HCT116 (cell line): ENCODE results near the gene NXN. TPM values are rescaled to one million over a fixed set of nuclear protein-coding genes. Genes with fewer than 3 reads are reported as not detected.

Experiments
- ATAC-seq: fragments of 200-7000 bp; cut with Tn5 transposase; 2 replicates; pipeline ENCODE4 v1.9.1; 2020; ENCODE audit warnings: mild to moderate bottlenecking, moderate library complexity
- BruUV-seq: library from RNA; stranded (reverse); fragments of 400-500 nt; replicated peaks from 2 replicates; lab custom pipeline; 2021; lab: Mats Ljungman, UMichigan
- CTCF ChIA-PET: fragments of 300-600 bp; sonication (Branson Sonifier 250); formaldehyde crosslinking; loops from one replicate; lab custom pipeline; 2021; ENCODE audit warnings: antibody characterized with exemption; lab: Charles Lee
- POLR2A ChIA-PET: fragments of 300-600, 350-600 bp; sonication (Branson Sonifier 250); formaldehyde crosslinking; loops from one replicate; lab custom pipeline; 2021; ENCODE audit warnings: antibody characterized with exemption; lab: Charles Lee
- RAD21 ChIA-PET, 2 experiments: fragments of 300-600 bp; sonication (Branson Sonifier 250); formaldehyde crosslinking; loops; one replicate each; lab custom pipeline; 2023; ENCODE audit warnings: low total read pairs in 2 of 2; ENCODE audit not compliant: uncharacterized antibody in 2 of 2, unreplicated experiment in 2 of 2, low non-redundant PET in 1 of 2; lab: Charles Lee
- DNase-seq: peaks from one replicate; pipeline ENCODE4 v3.0.0-alpha.2; 2010; ENCODE audit warnings: low read depth, low spot score
- H2AFZ ChIP-seq: fragments of 200-600 bp; shearing (Covaris generic), sonication (generic); 2 replicates; pipeline ENCODE4 v1.6.1; 2017; ENCODE audit warnings: low read depth, mixed run types, mixed read lengths, antibody characterized with exemption, low read length; ENCODE audit not compliant: poor library complexity, severe bottlenecking
- H3K27ac ChIP-seq: 2 replicates; pipeline ENCODE4 v1.5.1; 2012; ENCODE audit warnings: low read depth, low read length
- H3K27me3 ChIP-seq: fragments of 200-600 bp; sonication (generic); 2 replicates; pipeline ENCODE4 v1.6.1; 2016; ENCODE audit warnings: mixed run types, low read length, mixed read lengths; ENCODE audit not compliant: insufficient read depth
- H3K36me3 ChIP-seq, 2 experiments: fragments of 200-500 bp in 1 of 2; fragments of 200-600 bp in 1 of 2; sonication (Bioruptor generic) in 1 of 2; sonication (generic) in 1 of 2; 2 replicates each; pipeline versions ENCODE4 v1.5.1 to v1.6.1; 2014 to 2016; ENCODE audit warnings: low read length in 2 of 2, inconsistent platforms in 1 of 2, mixed read lengths in 1 of 2, mixed run types in 1 of 2; ENCODE audit not compliant: insufficient read depth in 2 of 2, control insufficient read depth in 1 of 2
- H3K4me1 ChIP-seq, 2 experiments: fragments of 200-600 bp in 1 of 2; sonication (generic) in 1 of 2; 2 replicates each; pipeline versions ENCODE4 v1.5.1 to v1.6.1; 2012 to 2017; ENCODE audit warnings: low read length in 2 of 2, inconsistent platforms in 1 of 2, mild to moderate bottlenecking in 1 of 2, mixed read lengths in 1 of 2, mixed run types in 1 of 2, moderate library complexity in 1 of 2; ENCODE audit not compliant: insufficient read depth in 2 of 2, control insufficient read depth in 1 of 2
- H3K4me2 ChIP-seq: fragments of 200-600 bp; sonication (generic); 2 replicates; pipeline ENCODE4 v1.6.1; 2017; ENCODE audit warnings: mixed run types, low read length, mixed read lengths
- H3K4me3 ChIP-seq, 2 experiments: fragments of 200-600 bp in 1 of 2; sonication (generic) in 1 of 2; replicated peaks in 1 of 2; 2 replicates each; pipeline ENCODE4 v1.5.1; 2011 to 2016; ENCODE audit warnings: low read length in 2 of 2, control low read depth in 1 of 2, low read depth in 1 of 2, mild to moderate bottlenecking in 1 of 2, mixed read lengths in 1 of 2, mixed run types in 1 of 2
- H3K79me2 ChIP-seq: fragments of 200-600 bp; sonication (generic); 2 replicates; pipeline ENCODE4 v1.6.1; 2017; ENCODE audit warnings: mild to moderate bottlenecking, mixed run types, low read length, moderate library complexity, mixed read lengths; ENCODE audit not compliant: insufficient read depth
- H3K9ac ChIP-seq: fragments of 200-600 bp; sonication (generic); 2 replicates; pipeline ENCODE4 v1.6.1; 2016; ENCODE audit warnings: low read length, mixed read lengths
- H3K9me2 ChIP-seq: fragments of 200-600 bp; sonication (generic), shearing (Covaris generic); 2 replicates; pipeline ENCODE4 v1.6.1; 2017; ENCODE audit warnings: mixed run types, mild to moderate bottlenecking, moderate library complexity; ENCODE audit not compliant: insufficient read depth
- H3K9me3 ChIP-seq, 2 experiments: fragments of 200-500 bp in 1 of 2; fragments of 200-600 bp in 1 of 2; sonication (Bioruptor generic) in 1 of 2; sonication (generic) in 1 of 2; 2 replicates each; pipeline ENCODE4 v1.6.1; 2014 to 2017; ENCODE audit warnings: low read length in 2 of 2, mixed read lengths in 2 of 2, inconsistent platforms in 1 of 2, low read depth in 1 of 2, mild to moderate bottlenecking in 1 of 2, mixed run types in 1 of 2, moderate library complexity in 1 of 2; ENCODE audit not compliant: control insufficient read depth in 1 of 2, insufficient read depth in 1 of 2
- H4K20me1 ChIP-seq: fragments of 200-600 bp; sonication (generic), shearing (Covaris generic); 2 replicates; pipeline ENCODE4 v1.6.1; 2017; ENCODE audit warnings: mixed run types, mild to moderate bottlenecking, moderate library complexity; ENCODE audit not compliant: insufficient read depth
- ATF3 ChIP-seq: IDR thresholded peaks from 2 replicates; pipeline ENCODE4 v1.6.1; 2012
- CBX3 ChIP-seq: IDR thresholded peaks from 2 replicates; pipeline ENCODE4 v1.6.1; 2012; ENCODE audit warnings: low read depth
- EGR1 ChIP-seq: IDR thresholded peaks from 2 replicates; pipeline ENCODE4 v1.6.1; 2012; ENCODE audit warnings: low read depth
- ELF1 ChIP-seq: IDR thresholded peaks from 2 replicates; pipeline ENCODE4 v1.6.1; 2012; ENCODE audit warnings: low read depth, borderline replicate concordance
- EZH2 ChIP-seq: fragments of 200-600 bp; sonication (generic); IDR thresholded peaks from 2 replicates; pipeline ENCODE4 v1.6.1; 2017; ENCODE audit warnings: antibody characterized with exemption, mixed run types
- FOSL1 ChIP-seq: IDR thresholded peaks from 2 replicates; pipeline ENCODE4 v1.6.1; 2012; ENCODE audit warnings: low read depth
- JUND ChIP-seq: IDR thresholded peaks from 2 replicates; pipeline ENCODE4 v1.6.1; 2012
- POLR2AphosphoS5 ChIP-seq: IDR thresholded peaks from 2 replicates; pipeline ENCODE4 v1.6.1; 2011; ENCODE audit warnings: mild to moderate bottlenecking, low read depth, low read length, moderate library complexity
- RAD21 ChIP-seq: IDR thresholded peaks from 2 replicates; pipeline ENCODE4 v1.6.1; 2012; ENCODE audit warnings: low read depth, mild to moderate bottlenecking
- TCF7L2 ChIP-seq: IDR thresholded peaks from 2 replicates; pipeline ENCODE4 v1.7.0; 2011; ENCODE audit warnings: borderline replicate concordance, inconsistent platforms; ENCODE audit not compliant: insufficient read depth, insufficient read length; ENCODE audit errors: extremely low read depth
- YY1 ChIP-seq: IDR thresholded peaks from 2 replicates; pipeline ENCODE4 v1.6.1; 2011; ENCODE audit warnings: low read length, low read depth, moderate library complexity, mild to moderate bottlenecking; ENCODE audit not compliant: insufficient replicate concordance; ENCODE audit errors: extremely low read depth
- ZFX ChIP-seq: fragments of 450-650 bp; IDR thresholded peaks from 2 replicates; pipeline ENCODE4 v1.6.1; 2017
- ZNF274 ChIP-seq: fragments of 200-500 bp; sonication (Bioruptor generic); IDR thresholded peaks from 2 replicates; pipeline ENCODE4 v1.6.1; 2014; ENCODE audit warnings: mild to moderate bottlenecking, low read depth, low read length, inconsistent platforms
- intact Hi-C: fragments of 100-400 bp; cut with micrococcal nuclease; formaldehyde crosslinking; loops from 2 replicates; pipeline ENCODE4 v1.10.0; 2022
- total RNA-seq: library from RNA; stranded (reverse); gene quantifications from one replicate; pipeline ENCODE4 v1.2.1, GENCODE V29; 2021; ENCODE audit not compliant: unreplicated experiment
- TF ChIP-seq, protein P1 (sequence below): IDR thresholded peaks from 2 replicates; pipeline ENCODE4 v1.6.1; 2012

Gene NXN
- total RNA-seq, 1 experiment from 2014 or later = 83.7 TPM

GRCh38 chr17:1010586-1010985 is 31.0 kb upstream of the NXN start:
- ChIA-PET RAD21 (no interaction called here), POLR2A (no interaction called here), CTCF (no interaction called here)
- DNase-seq (no peak), ATAC-seq (no peak)
- Histone ChIP-seq H3K79me2 (no peaks in the 10 kb centered on the region), H3K4me1 (no peaks in the 10 kb centered on the region), H3K9me2 (no peaks in the 10 kb centered on the region), H3K36me3 (peaks cover 0 to 2% of the 10 kb centered on the region in 2 experiments; a peak in 1 of 4 replicates), H2AFZ (no peak overlapping the region), H4K20me1 (no peaks in the 10 kb centered on the region), H3K27me3 (no peaks in the 10 kb centered on the region), H3K9me3 (no peaks in the 10 kb centered on the region), H3K4me2 (no peak overlapping the region), H3K4me3 (no peak overlapping the region), H3K27ac (no peak overlapping the region), H3K9ac (no peak overlapping the region)
- intact Hi-C loops = no loop called here
- no TSS peak for BruUV-seq
- TF ChIP-seq FOSL1 = no peak
- TF ChIP-seq POLR2AphosphoS5 = no peak
- no peak for TF ChIP-seq ZNF274
- no peak for TF ChIP-seq TCF7L2
- TF ChIP-seq CBX3 = no peak

GRCh38 chr17:1010086-1010450 is 30.5 kb upstream of the NXN start:
- RAD21 ChIA-PET = no interaction called here
- Histone ChIP-seq H3K4me2 (no peak overlapping the region), H3K4me1 (no peaks in the 10 kb centered on the region), H3K4me3 (no peak overlapping the region), H3K36me3 (peaks cover 0 to 2% of the 10 kb centered on the region in 2 experiments; a peak in 1 of 4 replicates), H3K9ac (no peak overlapping the region), H3K27ac (no peak overlapping the region), H2AFZ (no peak overlapping the region), H3K27me3 (no peaks in the 10 kb centered on the region), H3K9me3 (no peaks in the 10 kb centered on the region), H3K79me2 (no peaks in the 10 kb centered on the region), H4K20me1 (no peaks in the 10 kb centered on the region), H3K9me2 (no peaks in the 10 kb centered on the region)
- no peak for DNase-seq
- CTCF ChIA-PET = no interaction called here
- intact Hi-C loops = no loop called here
- no TSS peak for BruUV-seq
- TF ChIP-seq RAD21 (no peak), TCF7L2 (no peak), YY1 (no peak), ELF1 (no peak), POLR2AphosphoS5 (no peak), ZFX (no peak), ZNF274 (no peak), ATF3 (no peak), EZH2 (no peak), EGR1 (no peak), JUND (no peak)
- TF ChIP-seq, protein P1, sequence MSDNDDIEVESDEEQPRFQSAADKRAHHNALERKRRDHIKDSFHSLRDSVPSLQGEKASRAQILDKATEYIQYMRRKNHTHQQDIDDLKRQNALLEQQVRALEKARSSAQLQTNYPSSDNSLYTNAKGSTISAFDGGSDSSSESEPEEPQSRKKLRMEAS = no peak
- POLR2A ChIA-PET = no interaction called here
- ATAC-seq = no peak
